HEK293 (cell line): ENCODE data around the gene GJC2.
"Not testable (repeated sequence)": the region's sequence is repeated elsewhere in the genome, so short reads cannot be mapped to it uniquely, and the experiment has no call there.

Experiments used
- CTCF ChIA-PET: fragments of 350-600 bp; formaldehyde crosslinking; extraction: SDS; loops from one replicate; lab custom pipeline; 2021; ENCODE audit warnings: antibody characterized with exemption; lab: Yijun Ruan, JAX
- POLR2A ChIA-PET: fragments of 300-600 bp; formaldehyde crosslinking; extraction: SDS; loops from one replicate; lab custom pipeline; 2020; ENCODE audit warnings: antibody characterized with exemption, inconsistent platforms; lab: Yijun Ruan, JAX
- H3K27ac ChIP-seq: fragments of 200-500 bp; sonication (Bioruptor generic); 2 replicates; pipeline ENCODE4 v1.5.1; 2014; ENCODE audit warnings: low read depth, low read length, control low read depth, inconsistent platforms; ENCODE audit errors: extremely low read depth
- H3K36me3 ChIP-seq, 2 experiments: fragments of 200-500 bp in 1 of 2; sonication (Bioruptor generic) in 1 of 2; 1 replicate in 1 of 2; 2 replicates in 1 of 2; pipeline ENCODE4 v1.5.1; 2014 to 2017; ENCODE audit warnings: inconsistent platforms in 2 of 2, low read length in 2 of 2; ENCODE audit not compliant: control insufficient read depth in 2 of 2, insufficient read depth in 1 of 2
- H3K4me1 ChIP-seq: fragments of 200-500 bp; sonication (Bioruptor generic); 2 replicates; pipeline ENCODE4 v1.5.1; 2014; ENCODE audit warnings: mild to moderate bottlenecking, low read length, inconsistent platforms; ENCODE audit not compliant: control insufficient read depth, insufficient read depth
- H3K4me3 ChIP-seq: 2 replicates; pipeline ENCODE4 v1.5.1; 2011; ENCODE audit warnings: low read depth, mild to moderate bottlenecking, control low read depth, low read length, moderate library complexity
- H3K9me3 ChIP-seq: fragments of 200-500 bp; sonication (Bioruptor generic); 2 replicates; pipeline ENCODE4 v1.5.1; 2014; ENCODE audit warnings: low read depth, low read length, inconsistent platforms; ENCODE audit not compliant: control insufficient read depth, insufficient read depth
- EGR2 ChIP-seq: fragments of 450-650 bp; formaldehyde crosslinking; IDR thresholded peaks from 2 replicates; pipeline ENCODE4 v1.5.1; 2016; ENCODE audit warnings: low read depth, missing biosample characterization, missing genetic modification characterization
- INSM2 ChIP-seq: fragments of 450-650 bp; formaldehyde crosslinking; IDR thresholded peaks from 2 replicates; pipeline ENCODE4 v1.5.1; 2016; ENCODE audit warnings: missing biosample characterization, missing genetic modification characterization
- KLF1 ChIP-seq: fragments of 450-650 bp; formaldehyde crosslinking; IDR thresholded peaks from 2 replicates; pipeline ENCODE4 v1.5.1; 2016; ENCODE audit warnings: missing biosample characterization, missing genetic modification characterization
- KLF10 ChIP-seq: fragments of 450-650 bp; IDR thresholded peaks from 2 replicates; pipeline ENCODE4 v1.5.1; 2018; ENCODE audit warnings: missing biosample characterization, mild to moderate bottlenecking, missing genetic modification characterization
- KLF16 ChIP-seq: fragments of 450-650 bp; formaldehyde crosslinking; IDR thresholded peaks from 2 replicates; pipeline ENCODE4 v1.5.1; 2017; ENCODE audit warnings: missing biosample characterization, missing genetic modification characterization
- KLF8 ChIP-seq: fragments of 450-650 bp; formaldehyde crosslinking; IDR thresholded peaks from 2 replicates; pipeline ENCODE4 v1.5.1; 2016; ENCODE audit warnings: missing biosample characterization, missing genetic modification characterization
- KLF9 ChIP-seq: fragments of 450-650 bp; formaldehyde crosslinking; IDR thresholded peaks from 2 replicates; pipeline ENCODE4 v1.5.1; 2016; ENCODE audit warnings: missing biosample characterization, missing genetic modification characterization, low read depth
- SCRT2 ChIP-seq: fragments of 450-650 bp; formaldehyde crosslinking; IDR thresholded peaks from 2 replicates; pipeline ENCODE4 v1.5.1; 2016; ENCODE audit warnings: missing biosample characterization, missing genetic modification characterization
- SP3 ChIP-seq: fragments of 450-650 bp; formaldehyde crosslinking; IDR thresholded peaks from 2 replicates; pipeline ENCODE4 v1.5.1; 2016; ENCODE audit warnings: missing biosample characterization, missing genetic modification characterization
- ZBTB48 ChIP-seq: fragments of 450-650 bp; formaldehyde crosslinking; IDR thresholded peaks from 2 replicates; pipeline ENCODE4 v1.5.1; 2016; ENCODE audit warnings: missing biosample characterization, missing genetic modification characterization
- ZFHX2 ChIP-seq: fragments of 450-650 bp; formaldehyde crosslinking; conservative IDR thresholded peaks from 2 replicates; pipeline ENCODE4 v1.5.1; 2016; ENCODE audit warnings: missing biosample characterization, missing genetic modification characterization
- ZIC2 ChIP-seq: fragments of 450-650 bp; formaldehyde crosslinking; IDR thresholded peaks from 2 replicates; pipeline ENCODE4 v1.5.1; 2016; ENCODE audit warnings: missing biosample characterization, missing genetic modification characterization
- ZNF121 ChIP-seq: fragments of 450-650 bp; formaldehyde crosslinking; IDR thresholded peaks from 2 replicates; pipeline ENCODE4 v1.5.1; 2016; ENCODE audit warnings: missing biosample characterization, missing genetic modification characterization
- ZNF239 ChIP-seq: fragments of 450-650 bp; formaldehyde crosslinking; IDR thresholded peaks from 2 replicates; pipeline ENCODE4 v1.5.1; 2016; ENCODE audit warnings: missing biosample characterization, missing genetic modification characterization
- ZNF600 ChIP-seq: fragments of 450-650 bp; formaldehyde crosslinking; IDR thresholded peaks from 2 replicates; pipeline ENCODE4 v1.5.1; 2016; ENCODE audit warnings: missing biosample characterization, missing genetic modification characterization
- TF ChIP-seq, protein P1 (sequence below): fragments of 450-650 bp; formaldehyde crosslinking; optimal IDR thresholded peaks from 2 replicates; pipeline ENCODE3; 2016; ENCODE audit warnings: missing biosample characterization, mild to moderate bottlenecking, missing genetic modification characterization
- TF ChIP-seq, protein P2 (sequence below): fragments of 450-650 bp; formaldehyde crosslinking; IDR thresholded peaks from 2 replicates; pipeline ENCODE4 v1.5.1; 2016; ENCODE audit warnings: missing biosample characterization, missing genetic modification characterization

GJC2 gene

DNA sequence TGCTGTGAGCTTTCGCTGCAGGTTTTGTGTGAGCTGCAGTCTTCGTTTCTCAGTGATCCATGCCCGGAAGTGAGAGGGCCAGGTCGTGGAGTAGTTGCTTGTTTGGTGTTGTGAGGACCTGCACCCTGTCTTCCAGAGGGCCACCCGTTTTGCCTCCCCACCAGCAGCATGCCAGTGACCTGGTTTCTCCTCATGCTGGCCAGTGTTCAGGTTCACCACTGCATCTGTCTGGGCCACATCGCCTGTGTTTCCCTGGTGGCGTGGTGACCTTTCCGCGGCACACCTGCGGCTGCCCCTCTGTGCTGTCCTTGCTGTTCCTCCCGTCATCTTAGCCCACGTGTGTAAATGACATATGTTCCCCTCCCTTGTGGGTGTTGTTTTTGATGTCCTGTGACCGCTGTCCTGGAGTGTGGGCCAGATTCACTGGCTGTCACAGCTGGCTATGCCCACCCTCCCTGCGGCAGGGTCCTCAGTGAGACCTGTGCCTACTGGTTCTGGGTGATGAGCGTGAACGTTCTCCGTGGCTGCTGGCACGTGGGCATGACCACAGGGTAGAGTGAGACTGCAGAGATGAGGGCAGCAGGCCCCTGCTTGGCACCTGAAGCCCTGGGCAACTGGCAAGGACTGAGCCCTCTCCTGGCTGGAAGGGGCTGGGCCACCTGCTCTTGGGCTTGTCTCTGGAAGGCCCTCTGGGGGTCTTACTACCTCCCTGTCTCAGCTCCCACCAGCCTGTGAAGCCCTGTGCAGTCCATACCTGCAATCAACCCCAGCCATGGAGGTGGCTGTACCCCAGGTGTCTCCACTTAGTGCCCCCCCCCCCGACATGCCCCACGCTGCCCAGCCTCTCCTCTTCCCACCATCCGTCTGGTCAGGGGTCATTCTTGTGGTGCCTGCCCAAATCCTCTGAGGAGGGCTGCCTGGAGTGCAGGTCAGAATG, 23.1 kb downstream of the GJC2 start (continued):
- TF ChIP-seq INSM2 (no peak), SCRT2 (tag by site-specific recombination) (peak; percentile 69), ZBTB48 (tag by site-specific recombination) (no peak)

- not testable (repeated sequence) for H3K4me1 ChIP-seq, H3K9me3 ChIP-seq, H3K27ac ChIP-seq, H3K36me3 ChIP-seq, H3K4me3 ChIP-seq
- ChIA-PET CTCF (interaction anchor here (0.6 to 1.2 kb wide), 4 partner anchors 9 to 350 kb away, joined by 3 to 5 read pairs (median 4); partner anchors contain the start of gene GJC2), POLR2A (interaction anchor here (0.6 to 1.7 kb wide), 5 partner anchors 8 to 233 kb away, joined by 3 to 20 read pairs (median 4); partner anchors contain the start of genes GUK1, IBA57 and TRIM11)
- peak; percentile 82 for TF ChIP-seq KLF1 (tag by site-specific recombination)
- TF ChIP-seq KLF10 (tag by site-specific recombination): peak; percentile 87
- TF ChIP-seq ZNF121 (tag by site-specific recombination): peak; percentile 71; the same call in 1 of the 2 replicates
- peak; percentile 92 for TF ChIP-seq SP3 (tag by site-specific recombination)
- TF ChIP-seq KLF9 (tag by site-specific recombination): peak; percentile 99
- TF ChIP-seq, protein P1, sequence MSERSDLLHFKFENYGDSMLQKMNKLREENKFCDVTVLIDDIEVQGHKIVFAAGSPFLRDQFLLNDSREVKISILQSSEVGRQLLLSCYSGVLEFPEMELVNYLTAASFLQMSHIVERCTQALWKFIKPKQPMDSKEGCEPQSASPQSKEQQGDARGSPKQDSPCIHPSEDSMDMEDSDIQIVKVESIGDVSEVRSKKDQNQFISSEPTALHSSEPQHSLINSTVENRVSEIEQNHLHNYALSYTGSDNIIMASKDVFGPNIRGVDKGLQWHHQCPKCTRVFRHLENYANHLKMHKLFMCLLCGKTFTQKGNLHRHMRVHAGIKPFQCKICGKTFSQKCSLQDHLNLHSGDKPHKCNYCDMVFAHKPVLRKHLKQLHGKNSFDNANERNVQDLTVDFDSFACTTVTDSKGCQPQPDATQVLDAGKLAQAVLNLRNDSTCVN: peak; percentile 60
- peak; percentile 95 for TF ChIP-seq ZNF600 (tag by site-specific recombination)
- TF ChIP-seq KLF16 (tag by site-specific recombination): peak; percentile 65; the same call in 1 of the 2 replicates
- TF ChIP-seq ZFHX2: peak; percentile 61
- TF ChIP-seq, protein P2, sequence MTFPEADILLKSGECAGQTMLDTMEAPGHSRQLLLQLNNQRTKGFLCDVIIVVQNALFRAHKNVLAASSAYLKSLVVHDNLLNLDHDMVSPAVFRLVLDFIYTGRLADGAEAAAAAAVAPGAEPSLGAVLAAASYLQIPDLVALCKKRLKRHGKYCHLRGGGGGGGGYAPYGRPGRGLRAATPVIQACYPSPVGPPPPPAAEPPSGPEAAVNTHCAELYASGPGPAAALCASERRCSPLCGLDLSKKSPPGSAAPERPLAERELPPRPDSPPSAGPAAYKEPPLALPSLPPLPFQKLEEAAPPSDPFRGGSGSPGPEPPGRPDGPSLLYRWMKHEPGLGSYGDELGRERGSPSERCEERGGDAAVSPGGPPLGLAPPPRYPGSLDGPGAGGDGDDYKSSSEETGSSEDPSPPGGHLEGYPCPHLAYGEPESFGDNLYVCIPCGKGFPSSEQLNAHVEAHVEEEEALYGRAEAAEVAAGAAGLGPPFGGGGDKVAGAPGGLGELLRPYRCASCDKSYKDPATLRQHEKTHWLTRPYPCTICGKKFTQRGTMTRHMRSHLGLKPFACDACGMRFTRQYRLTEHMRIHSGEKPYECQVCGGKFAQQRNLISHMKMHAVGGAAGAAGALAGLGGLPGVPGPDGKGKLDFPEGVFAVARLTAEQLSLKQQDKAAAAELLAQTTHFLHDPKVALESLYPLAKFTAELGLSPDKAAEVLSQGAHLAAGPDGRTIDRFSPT (tag by site-specific recombination): peak; percentile 57
- TF ChIP-seq EGR2 (tag by site-specific recombination): peak; percentile 34; the same call in 1 of the 2 replicates
- peak; percentile 98 for TF ChIP-seq KLF8 (tag by site-specific recombination)
- TF ChIP-seq ZNF239 (tag by site-specific recombination): peak; percentile 81; the same call in 1 of the 2 replicates
- TF ChIP-seq ZIC2 (tag by site-specific recombination): peak; percentile 59; the same call in 1 of the 2 replicates
These were observed 24.1 kb downstream of the GJC2 start for GRCh38 chr1:228173528-228174481.
